Erythroblast (primary cell): Measurements from ENCODE around the gene AFG1L.

ENCODE experiments used
- GATA1 ChIP-seq: IDR thresholded peaks from 2 replicates; pipeline ENCODE4 v1.6.1; 2011; ENCODE audit warnings: low read depth, mild to moderate bottlenecking, control low read depth, low read length, moderate library complexity
- POLR2A ChIP-seq: IDR thresholded peaks from 2 replicates; pipeline ENCODE4 v1.6.1; 2011; ENCODE audit warnings: mild to moderate bottlenecking, low read length

- TF ChIP-seq POLR2A (no peak), GATA1 (no peak)
Observed at GRCh38 chr6:108263371-108263770, 31.5 kb upstream of the AFG1L start.
